Endometrial microvascular endothelial cells (primary cell): ENCODE measurements around the gene NPS. TPM values are rescaled to one million over a fixed set of nuclear protein-coding genes. Genes with fewer than 3 reads are reported as not detected.

Experiments
- in situ Hi-C: cut with HindIII; loops from 2 replicates; pipeline ENCODE4 v1.10.0; 2017; ENCODE audit warnings: low sequenced_read_pairs, low pct_unique_long_range_greater_than_20kb; ENCODE audit errors: inconsistent ontology term
- total RNA-seq: library from RNA; depleted of rRNA; stranded (reverse); fragments of >200 nt; gene quantifications from one replicate; pipeline ENCODE4 v1.2.3, GENCODE V29; 2015; ENCODE audit errors: inconsistent ontology term

NPS gene
- total RNA-seq, 1 donor from 2014 or later: not detected

GRCh38 chr10:127552446-127552845 is 3.3 kb downstream of the NPS start:
- in situ Hi-C loops: no loop called here

DNA sequence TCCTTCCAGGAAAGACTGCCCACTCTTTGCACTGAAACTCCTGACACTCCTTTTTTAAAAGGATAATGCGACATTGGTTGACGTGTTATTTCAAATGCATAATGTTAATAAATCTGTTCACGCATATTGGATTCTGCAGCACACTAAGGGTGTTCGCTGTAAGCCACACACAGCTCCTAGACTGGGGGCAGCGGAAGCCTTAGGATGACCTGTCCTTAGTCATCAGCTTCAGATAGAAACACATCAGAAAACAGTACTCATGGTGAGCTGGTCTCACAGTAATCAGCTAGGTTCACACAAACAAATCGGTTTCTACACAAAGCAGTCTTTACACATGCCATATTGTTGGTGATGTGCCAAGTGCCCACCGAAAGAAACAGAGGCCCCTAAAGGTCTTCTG is 4.3 kb downstream of the NPS start:
- in situ Hi-C loops: no loop called here

DNA sequence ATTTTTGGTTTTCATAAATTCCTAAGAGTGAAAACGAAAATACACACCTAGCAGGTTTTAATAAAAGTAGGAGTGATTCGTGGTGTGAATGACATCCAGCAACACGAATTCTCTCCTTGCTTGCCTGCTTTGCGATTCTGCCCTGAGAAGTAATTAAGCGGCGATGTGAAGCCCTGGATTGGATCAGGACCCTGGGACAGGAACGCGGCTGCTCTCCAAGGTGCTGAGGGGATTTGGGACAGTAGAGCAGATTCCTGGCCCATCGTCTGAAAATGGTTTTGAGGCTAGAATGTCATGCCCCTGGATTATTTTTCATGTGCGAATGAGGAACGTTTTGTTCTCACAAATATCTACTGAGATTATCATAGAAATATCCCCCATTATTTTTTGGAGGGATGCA is 7.8 kb downstream of the NPS start:
- in situ Hi-C loops: no loop called here

DNA sequence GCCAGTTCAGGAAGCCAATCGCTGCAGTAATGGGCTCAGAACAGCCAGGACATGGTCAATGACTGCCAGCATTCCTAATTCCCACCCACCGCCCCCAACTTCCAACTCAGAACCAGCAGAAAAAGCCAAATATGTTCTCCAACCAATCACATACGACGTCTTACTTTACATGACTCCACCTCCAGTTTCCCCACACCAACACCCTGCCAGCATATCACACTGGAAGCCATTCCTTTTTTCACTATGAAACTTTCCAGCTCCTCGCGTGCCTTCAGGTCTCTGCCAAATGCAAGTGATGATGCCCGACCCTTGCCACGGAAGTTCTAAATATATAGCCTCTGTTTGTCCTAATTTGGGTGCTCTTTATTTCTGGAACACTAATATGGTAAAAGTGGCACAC is 12.5 kb downstream of the NPS start:
- in situ Hi-C loops: no loop called here

GRCh38 chr10:127563718-127564553 is 14.8 kb downstream of the NPS start:
- in situ Hi-C loops: no loop called here

DNA sequence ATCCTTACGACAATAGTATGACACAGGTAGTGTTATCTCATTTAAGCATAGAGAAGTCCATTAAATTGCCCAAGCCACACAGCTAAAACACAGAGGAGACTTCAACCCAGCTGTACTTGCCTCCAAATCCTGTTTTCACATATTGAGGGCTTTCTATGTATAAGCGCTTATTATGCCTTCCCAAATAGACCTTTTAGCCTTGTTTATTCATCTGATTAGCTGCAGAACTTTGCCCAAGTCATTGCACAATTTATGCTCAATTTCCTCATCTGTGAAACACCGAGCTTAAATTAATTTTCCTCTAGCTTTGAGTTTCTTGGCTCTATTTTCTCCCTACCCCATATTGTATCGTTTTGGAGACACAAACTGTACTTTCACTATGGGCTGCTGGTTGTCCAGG is 15.5 kb downstream of the NPS start:
- in situ Hi-C loops: no loop called here

GRCh38 chr10:127565583-127565982 is 16.5 kb downstream of the NPS start:
- in situ Hi-C loops: no loop called here

DNA sequence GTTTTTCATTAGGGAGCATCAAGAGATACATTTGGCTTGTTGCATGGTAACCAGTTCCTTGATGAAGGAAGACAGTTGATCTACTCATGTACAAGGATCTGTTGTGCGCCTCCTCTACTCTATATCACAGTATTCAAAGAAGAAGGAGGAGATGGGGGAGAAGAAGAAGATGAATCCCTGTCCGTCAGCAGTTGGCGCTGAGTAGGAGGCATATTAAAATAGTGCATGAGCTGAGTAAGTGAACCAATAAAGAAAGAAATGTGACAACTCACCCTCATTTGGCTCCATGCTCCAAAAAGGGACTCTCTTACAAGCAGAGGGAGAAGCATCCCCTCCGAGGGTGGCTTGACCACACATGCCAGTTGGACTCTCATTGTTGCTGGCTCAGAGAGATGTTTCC is 20.1 kb downstream of the NPS start:
- in situ Hi-C loops: no loop called here

DNA sequence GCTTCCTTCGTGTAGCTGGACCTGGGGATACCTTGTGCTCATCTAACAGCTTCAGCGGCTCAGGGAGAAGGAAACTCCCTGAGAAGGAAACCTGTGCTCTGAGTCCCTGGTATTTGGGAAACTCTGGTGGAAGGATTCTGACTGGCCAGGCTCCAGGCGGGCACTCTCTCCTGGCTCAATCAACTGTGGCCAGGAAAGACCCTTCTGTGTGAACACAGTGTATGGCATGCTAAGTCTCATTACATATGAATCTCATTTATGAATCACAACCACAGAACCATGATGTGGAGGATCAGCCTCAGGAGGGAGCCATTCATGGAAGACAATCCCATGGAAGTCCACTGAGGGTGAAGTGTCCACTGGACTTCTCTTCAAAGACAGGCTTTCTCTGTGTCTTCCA is 20.9 kb downstream of the NPS start:
- in situ Hi-C loops: no loop called here

GRCh38 chr10:127571386-127571785 is 22.3 kb downstream of the NPS start:
- in situ Hi-C loops: no loop called here

DNA sequence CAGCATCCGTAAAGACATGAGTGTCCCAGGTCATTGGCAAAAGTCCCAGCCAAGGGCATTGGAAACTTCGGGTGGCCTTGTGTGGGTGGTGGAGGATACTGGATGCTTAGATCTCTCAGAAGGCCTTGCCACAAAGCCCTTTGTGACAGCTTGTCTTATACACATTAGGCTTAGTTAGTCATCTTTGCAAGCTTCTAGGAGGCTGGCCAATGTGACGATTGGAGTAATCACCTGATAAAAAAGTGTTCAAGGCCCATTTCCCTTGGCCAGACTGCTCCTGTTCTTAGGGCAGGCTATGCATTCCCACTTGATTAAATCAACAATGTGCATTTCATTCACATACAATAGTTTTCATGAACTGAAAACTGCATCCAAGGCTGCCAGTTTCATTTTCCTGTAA is 26.9 kb downstream of the NPS start:
- in situ Hi-C loops: no loop called here

GRCh38 chr10:127576740-127577161 is 27.6 kb downstream of the NPS start:
- in situ Hi-C loops: no loop called here

DNA sequence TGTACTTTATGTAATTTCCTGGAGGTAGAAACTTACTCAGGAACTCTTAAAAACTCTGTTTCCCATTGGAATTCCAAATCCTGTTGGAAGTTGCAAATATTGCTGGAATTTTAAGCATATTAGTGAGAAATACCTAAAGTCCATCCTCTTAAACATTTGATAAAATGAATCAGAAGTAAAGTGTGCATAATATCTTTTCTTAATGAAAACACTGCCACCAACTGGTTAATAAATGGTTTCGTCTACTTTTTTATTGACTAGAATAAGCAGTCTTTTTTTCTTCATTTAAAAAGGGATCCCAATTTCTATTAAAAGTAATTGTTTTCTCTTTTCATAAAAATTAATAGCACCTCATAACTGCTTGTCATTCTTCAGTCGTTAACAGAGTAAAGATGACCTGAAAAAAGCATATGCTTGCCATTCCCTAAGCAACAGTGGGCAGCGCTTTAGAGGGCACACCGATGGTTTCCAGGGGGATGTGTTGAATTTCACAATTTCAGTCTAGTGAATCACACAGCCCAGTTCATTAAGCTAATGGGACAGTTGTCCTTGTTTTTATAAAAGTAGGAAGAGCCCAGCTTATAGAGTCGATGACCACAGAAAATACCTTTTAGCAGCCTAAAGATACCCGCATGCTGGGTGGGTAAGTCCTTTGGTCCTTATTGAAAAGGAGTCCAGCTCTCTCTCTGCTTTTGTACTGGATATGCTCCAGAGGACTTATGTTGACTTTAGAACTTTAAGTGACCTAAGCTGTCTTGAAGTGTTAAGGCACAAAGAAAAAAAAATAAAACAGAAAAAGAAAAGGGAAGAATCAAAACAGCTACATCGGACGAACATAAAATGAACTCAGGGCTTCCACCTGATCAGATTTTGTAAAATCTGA is 28.5 kb downstream of the NPS start:
- in situ Hi-C loops: no loop called here

DNA sequence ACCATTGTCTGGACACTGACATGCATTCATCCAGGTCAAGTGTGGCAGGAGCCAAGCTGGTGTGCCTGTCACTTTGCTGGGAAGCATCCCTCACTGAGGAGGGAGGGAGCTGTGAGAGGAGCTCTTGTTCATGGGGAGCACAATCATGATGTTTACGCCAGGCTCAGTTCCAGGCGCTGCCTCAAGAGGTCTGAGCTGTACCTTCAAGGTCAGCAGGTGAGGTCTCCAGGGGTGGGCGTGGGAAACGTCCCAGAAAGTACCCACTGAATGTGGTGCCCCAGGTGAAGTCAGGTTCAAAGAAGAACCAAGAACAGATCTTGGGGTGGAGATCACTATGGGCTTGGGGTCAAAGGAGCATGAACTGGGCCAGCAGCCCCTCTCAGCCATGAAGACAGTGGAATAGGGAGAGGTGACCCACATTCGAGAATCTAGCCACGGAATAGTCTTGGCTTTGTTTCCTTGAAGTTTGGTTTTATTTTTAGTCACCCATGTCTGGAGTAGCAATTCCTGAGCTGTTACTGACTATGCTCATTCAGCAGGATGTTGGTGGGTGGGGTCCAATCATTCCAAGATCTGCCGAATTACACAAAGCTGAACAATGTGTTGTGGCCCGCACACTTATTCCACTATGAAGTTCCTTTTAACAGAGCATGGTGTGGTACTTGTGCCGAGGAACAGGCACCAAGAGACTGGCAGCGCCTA is 29.3 kb downstream of the NPS start:
- in situ Hi-C loops: no loop called here

GRCh38 chr10:127578961-127579305 is 29.8 kb downstream of the NPS start:
- in situ Hi-C loops: no loop called here

- in situ Hi-C loops: no loop called here
Observed at GRCh38 chr10:127579640-127580039, 30.5 kb downstream of the NPS start.

DNA sequence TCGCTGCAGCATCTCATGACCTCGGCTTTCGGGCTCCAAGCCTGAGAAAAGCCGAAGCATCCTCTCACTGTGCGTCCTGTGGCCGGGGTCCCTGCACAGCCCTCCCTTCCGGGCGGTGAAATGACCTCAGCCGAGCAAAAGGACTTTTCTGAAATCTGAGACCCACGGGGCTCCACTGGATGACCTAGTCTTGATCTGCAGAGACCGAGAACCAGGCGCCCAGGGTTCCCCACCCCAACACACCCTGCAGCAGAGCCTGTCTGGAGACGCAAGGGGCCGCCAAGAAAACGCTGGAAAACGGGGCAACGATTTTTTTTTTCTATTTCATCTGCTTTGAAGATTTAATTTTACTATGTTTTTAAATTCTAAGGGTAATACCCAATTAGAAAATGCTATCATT is 31.7 kb downstream of the NPS start:
- in situ Hi-C loops: no loop called here

- in situ Hi-C loops: no loop called here
Observed at GRCh38 chr10:127585519-127586023, 36.5 kb downstream of the NPS start.

GRCh38 chr10:127587668-127588365 is 38.7 kb downstream of the NPS start:
- in situ Hi-C loops: no loop called here
